DOHH2 (cell line): ENCODE results near the gene SEMA3A.

ENCODE experiments used
- EZH2phosphoT487 ChIP-seq: fragments of 200-600 bp; sonication (generic); IDR thresholded peaks from 2 replicates; pipeline ENCODE4 v1.6.1; 2017; ENCODE audit warnings: borderline replicate concordance, mild to moderate bottlenecking, antibody characterized with exemption, low read length, moderate library complexity, mixed read lengths
- TF ChIP-seq, protein P1 (sequence below): fragments of 200-600 bp; sonication (generic); IDR thresholded peaks from one replicate; pipeline ENCODE4 v1.5.1; 2014; ENCODE audit warnings: antibody characterized with exemption, mild to moderate bottlenecking, low read depth, low read length; ENCODE audit not compliant: poor library complexity, severe bottlenecking

DNA sequence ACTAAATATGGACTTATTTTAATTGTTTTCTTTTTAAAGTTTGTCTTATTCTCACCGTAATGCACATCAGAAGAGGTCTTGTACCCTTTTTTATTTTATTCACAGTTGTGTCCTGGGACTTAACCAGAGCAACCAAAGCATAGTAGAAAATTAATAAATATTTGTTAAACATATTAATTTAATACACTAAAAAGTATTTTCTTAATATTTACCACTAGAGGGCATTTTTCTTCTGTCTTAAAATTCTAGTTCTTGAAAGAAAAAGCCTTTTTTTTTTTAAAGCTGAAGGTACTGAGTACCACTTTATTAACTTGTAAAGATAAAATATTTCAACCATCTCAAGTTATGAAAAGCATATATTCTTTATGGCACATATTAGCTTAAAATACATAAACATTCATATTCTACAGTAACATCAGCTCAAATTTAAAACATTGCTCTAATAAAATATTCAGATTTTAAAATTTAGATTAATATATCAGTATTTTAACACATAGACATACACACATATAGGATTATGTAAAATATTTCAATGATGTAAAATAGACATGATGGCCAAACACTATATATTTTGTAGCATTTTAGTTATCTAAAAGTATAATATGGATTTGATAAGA, 260.4 kb downstream of the SEMA3A start:
- TF ChIP-seq, protein P1, sequence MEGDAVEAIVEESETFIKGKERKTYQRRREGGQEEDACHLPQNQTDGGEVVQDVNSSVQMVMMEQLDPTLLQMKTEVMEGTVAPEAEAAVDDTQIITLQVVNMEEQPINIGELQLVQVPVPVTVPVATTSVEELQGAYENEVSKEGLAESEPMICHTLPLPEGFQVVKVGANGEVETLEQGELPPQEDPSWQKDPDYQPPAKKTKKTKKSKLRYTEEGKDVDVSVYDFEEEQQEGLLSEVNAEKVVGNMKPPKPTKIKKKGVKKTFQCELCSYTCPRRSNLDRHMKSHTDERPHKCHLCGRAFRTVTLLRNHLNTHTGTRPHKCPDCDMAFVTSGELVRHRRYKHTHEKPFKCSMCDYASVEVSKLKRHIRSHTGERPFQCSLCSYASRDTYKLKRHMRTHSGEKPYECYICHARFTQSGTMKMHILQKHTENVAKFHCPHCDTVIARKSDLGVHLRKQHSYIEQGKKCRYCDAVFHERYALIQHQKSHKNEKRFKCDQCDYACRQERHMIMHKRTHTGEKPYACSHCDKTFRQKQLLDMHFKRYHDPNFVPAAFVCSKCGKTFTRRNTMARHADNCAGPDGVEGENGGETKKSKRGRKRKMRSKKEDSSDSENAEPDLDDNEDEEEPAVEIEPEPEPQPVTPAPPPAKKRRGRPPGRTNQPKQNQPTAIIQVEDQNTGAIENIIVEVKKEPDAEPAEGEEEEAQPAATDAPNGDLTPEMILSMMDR = no peak
- TF ChIP-seq EZH2phosphoT487 = no peak
